Activated CD4-positive, alpha-beta T cell treated with anti-CD3 and anti-CD28 coated beads, Interleukin-2, amount 50 U/mL, for 4 hours (primary cell): ENCODE results near the gene LMX1B.
A peak's percentile ranks its signal among the peaks of the same experiment; 100 is the strongest.
"Not testable (repeated sequence)": the region's sequence is repeated elsewhere in the genome, so short reads cannot be mapped to it uniquely, and the experiment has no call there.

Source experiments
- DNase-seq, 2 experiments: peaks; one replicate each; pipeline ENCODE4 v3.0.0-alpha.2; 2020

LMX1B gene

GRCh38 chr9:126720661-126721563, 107.2 kb downstream of the LMX1B start:
- no peak for DNase-seq

- no peak for DNase-seq
Observed at GRCh38 chr9:126721564-126721981, 107.8 kb downstream of the LMX1B start.

DNA sequence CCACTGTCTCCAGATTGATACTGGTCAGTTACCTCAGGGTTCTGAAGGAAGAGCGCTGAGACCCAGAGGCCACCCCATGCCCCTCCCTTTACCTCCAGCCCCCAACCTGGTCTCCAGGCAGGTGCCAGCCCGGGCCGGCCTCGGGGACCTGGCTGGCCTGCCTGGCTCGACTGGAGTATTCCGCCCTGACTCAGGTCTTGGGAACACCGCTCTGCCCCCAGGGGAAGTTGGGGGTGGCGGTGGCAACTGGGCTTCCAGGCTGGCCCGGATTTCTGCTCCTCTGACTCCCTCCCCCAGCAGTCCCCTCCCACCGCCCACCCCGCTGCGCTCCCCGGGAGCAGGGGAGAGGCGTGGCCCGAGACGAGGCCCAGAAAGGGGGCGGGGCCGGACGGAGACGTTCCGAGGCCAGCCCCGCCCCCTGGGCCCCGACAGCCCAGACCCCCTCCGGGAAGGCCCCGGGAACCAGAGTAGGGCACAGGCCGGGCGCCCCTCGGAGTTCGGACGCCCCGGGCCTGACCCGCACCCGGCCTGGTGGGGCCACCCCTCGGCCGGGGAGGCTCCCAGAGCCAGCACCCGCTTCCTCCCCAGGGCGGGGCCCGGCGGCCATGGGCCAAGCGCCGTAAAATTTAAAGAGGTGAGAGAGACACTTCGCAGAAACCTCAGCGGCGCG, 108.7 kb downstream of the LMX1B start:
- peak; percentile 90 for DNase-seq

GRCh38 chr9:126722922-126723806, 109.4 kb downstream of the LMX1B start:
- DNase-seq: peak; percentile 59 to 64

GRCh38 chr9:126723807-126724172, 110.1 kb downstream of the LMX1B start:
- no peak for DNase-seq

- no peak for DNase-seq
Observed at GRCh38 chr9:126724226-126724625, 110.5 kb downstream of the LMX1B start.

- DNase-seq: not testable (repeated sequence)
Observed at GRCh38 chr9:126725485-126725884, 111.8 kb downstream of the LMX1B start.

- not testable (repeated sequence) for DNase-seq
Observed at GRCh38 chr9:126728210-126728609, 114.5 kb downstream of the LMX1B start.

- DNase-seq: not testable (repeated sequence)
Observed at GRCh38 chr9:126730592-126730991, 116.9 kb downstream of the LMX1B start.

DNA sequence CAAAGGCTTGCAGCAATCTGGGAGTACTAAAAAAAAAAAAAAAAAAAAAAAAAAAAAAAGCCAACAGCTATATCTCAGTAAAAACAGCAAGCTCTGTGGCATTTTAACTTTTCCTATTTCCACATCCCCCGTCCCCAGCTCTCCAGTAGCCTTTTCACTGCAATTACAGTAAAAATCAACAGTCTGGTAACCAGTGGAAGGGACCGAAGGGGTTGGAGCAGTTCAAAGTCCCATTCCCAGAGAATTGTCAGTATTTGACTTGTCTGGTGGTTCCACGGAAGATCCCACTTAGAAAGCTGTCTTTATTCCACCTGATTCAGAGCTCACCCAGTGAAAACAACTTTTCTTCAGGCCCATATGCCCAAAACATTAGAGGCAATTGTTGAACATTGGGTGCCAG, 119.3 kb downstream of the LMX1B start:
- no peak for DNase-seq

DNA sequence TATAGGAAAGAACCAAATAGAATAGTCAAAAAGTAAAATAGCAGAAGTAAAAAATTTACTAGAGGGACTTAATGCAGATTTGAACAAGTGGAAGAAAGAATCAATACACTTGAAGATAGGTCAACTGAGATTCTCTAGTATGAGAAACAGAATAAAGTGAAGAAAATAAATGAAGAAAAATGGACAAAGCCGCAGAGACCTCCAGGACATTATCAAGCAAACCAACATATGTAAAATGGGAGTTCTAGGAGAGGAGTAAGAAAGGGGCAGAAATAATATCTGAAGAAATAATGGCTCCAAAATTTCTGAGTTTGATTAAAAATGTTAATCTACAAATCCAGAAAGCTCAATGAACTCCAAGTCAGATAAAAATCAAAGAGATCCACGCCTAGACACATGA, 121.1 kb downstream of the LMX1B start:
- no peak for DNase-seq

- DNase-seq: no peak
Observed at GRCh38 chr9:126735482-126735881, 121.8 kb downstream of the LMX1B start.

DNA sequence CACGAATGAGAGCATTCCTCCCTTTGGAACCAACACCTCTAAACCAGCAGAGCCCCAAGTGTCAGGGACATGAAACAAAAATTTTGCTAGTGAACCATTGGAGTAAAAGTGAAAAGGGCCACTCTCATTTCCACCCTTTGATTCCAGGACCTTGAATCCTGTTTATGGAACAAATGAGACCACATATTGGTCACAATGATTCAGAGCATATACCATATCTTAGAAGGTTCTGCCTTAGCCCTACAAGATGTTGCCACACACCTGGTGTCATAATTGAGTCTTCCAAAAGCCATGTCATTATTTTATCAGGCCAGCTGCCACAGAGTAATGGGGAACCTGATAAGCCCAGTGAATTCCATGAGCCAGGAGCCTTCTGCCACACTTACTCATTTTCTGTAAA, 124.8 kb downstream of the LMX1B start:
- no peak for DNase-seq

DNA sequence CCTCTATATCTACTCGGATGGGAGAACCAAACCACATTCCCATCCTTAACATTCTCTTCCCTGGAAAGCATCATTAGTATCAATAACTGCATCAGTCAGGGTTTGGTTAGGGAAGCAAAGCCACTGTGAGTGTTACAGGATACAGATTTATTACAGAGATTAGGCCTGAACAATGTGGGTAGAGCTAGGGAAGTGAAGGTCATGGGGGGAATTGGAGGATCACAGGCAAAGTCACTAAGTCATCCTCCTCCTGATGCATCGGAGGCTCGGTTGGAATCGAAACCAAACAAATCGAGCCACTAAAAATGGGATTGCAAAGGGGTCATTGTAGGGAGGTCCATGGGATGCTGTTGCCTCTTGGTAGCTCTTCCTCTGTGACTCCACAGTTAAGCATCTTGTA, 129.3 kb downstream of the LMX1B start:
- DNase-seq: no peak

DNA sequence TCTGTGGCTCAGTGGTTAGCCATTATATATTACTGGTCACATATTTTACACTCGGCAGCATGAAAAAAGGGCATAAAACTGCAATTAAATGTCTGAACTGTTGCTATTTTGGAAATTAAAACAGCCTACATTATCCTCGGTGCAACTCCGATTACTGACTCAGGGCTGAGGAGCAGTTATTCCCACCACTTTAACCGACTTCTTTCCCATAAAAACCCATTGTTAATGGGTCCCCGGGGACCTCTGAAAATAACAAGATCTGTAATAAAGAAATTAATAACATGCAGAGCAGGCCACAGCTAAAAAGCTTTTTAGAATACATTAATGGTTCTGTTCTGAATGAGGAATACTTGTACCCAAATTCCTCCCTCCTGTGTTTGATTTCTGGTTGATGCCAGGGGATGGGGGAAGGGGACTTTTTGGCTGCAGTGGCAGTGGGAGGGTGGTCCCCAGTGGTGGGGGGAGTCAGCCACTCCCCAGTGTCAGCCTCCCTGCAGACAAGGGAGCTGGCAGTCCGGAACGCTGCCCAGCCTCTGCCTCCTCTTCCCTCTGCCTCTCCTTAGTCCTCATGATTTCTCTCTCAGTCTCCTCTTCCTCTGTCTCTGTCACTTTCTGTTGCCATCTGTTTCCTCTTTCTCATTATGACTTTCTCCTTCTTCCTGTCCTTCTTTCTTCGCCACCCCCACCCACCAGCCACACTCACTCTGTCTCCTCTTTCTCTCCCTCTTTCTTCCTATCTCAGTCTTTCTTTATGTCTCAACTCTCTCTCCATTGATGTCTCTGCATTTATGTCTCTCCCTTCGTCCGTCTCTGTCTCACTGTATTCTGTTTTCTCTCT, 132.1 kb downstream of the LMX1B start:
- no peak for DNase-seq
